ENCODE data around the gene PIK3CB.

DNA sequence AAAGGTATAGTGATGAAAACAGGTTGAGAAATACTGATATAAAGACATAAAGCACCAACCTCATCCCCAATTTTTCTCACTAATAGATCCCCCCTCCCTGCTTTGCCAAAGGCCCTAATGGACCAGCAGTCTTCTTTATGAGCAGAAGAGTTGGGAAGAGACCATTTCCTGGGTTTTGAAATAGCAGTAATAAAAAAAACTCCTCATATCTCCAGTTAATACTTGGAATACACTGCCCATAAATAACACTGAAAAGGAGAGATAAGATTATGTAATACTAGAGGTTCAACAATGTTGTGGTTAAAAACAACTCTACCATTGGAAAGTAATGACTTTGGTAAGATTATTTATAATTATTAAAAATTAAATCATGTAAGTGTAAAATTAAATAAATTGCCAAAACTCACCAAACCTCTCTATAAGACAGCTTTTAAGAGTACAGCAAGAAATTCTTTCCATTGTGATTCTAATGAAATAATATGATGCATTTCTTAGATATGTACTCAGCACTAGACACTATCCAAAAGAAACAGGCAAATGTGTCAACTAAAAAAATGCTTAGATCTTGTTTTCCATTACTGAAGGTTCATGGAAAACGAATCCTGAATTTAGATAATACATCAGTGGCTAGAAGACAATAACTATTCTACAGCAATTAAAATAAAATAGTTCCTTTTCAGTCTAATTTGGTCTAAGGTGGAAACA, 137.9 kb downstream of the PIK3CB start:
- TF ChIP-seq, protein P1, sequence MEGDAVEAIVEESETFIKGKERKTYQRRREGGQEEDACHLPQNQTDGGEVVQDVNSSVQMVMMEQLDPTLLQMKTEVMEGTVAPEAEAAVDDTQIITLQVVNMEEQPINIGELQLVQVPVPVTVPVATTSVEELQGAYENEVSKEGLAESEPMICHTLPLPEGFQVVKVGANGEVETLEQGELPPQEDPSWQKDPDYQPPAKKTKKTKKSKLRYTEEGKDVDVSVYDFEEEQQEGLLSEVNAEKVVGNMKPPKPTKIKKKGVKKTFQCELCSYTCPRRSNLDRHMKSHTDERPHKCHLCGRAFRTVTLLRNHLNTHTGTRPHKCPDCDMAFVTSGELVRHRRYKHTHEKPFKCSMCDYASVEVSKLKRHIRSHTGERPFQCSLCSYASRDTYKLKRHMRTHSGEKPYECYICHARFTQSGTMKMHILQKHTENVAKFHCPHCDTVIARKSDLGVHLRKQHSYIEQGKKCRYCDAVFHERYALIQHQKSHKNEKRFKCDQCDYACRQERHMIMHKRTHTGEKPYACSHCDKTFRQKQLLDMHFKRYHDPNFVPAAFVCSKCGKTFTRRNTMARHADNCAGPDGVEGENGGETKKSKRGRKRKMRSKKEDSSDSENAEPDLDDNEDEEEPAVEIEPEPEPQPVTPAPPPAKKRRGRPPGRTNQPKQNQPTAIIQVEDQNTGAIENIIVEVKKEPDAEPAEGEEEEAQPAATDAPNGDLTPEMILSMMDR (IDR thresholded peaks at IDR 0.05; ENCODE audit: low read depth, low read length, missing input control): no peak
- TF ChIP-seq TAF1 (conservative IDR thresholded peaks at IDR 0.05) (no peak), YY1 (IDR thresholded peaks at IDR 0.05) (no peak), EGR1 (IDR thresholded peaks at IDR 0.05; ENCODE audit: low read depth in 2 of 2) (no peak), GABPA (IDR thresholded peaks at IDR 0.05 in 1 of 2, conservative IDR thresholded peaks at IDR 0.05 in 1 of 2) (no peak)

Data from liver (tissue), 3 donors.